Testis (tissue), 2 donors: ENCODE measurements around the gene CNTN5.

Experiments used
- POLR2A ChIP-seq: fragments of 450-650 bp; IDR thresholded peaks from one replicate; pipeline ENCODE4 v1.6.1; 2017; ENCODE audit warnings: antibody characterized with exemption, mild to moderate bottlenecking, moderate library complexity
- TF ChIP-seq, protein P1 (sequence below), 3 experiments: fragments of 450-650 bp in 2 of 3; fragments of 200-600 bp in 1 of 3; sonication (generic) in 1 of 3; IDR thresholded peaks; one replicate each; pipeline ENCODE4 v1.5.1; 2016 to 2019; ENCODE audit warnings: antibody characterized with exemption in 3 of 3, mild to moderate bottlenecking in 2 of 3, moderate library complexity in 1 of 3

DNA sequence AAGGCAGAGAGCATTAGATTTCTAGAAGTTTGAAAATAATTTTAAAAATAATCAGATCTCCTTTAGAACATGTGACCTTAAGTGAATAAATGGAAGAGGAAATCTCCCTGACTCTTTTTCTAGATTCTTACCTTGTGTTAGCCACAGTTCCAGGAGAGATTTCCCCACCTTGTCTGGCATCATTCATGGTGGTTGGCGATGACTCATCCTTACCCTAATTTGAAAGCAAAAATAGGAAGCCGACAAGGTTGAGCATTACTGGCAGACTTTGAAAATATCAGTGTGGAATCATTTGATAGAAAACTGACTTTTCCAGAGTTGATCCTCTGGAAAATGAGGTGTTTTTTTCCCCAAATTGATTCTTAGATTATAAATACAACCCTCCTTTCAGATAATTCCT, 48.1 kb downstream of the CNTN5 start:
- TF ChIP-seq, protein P1, sequence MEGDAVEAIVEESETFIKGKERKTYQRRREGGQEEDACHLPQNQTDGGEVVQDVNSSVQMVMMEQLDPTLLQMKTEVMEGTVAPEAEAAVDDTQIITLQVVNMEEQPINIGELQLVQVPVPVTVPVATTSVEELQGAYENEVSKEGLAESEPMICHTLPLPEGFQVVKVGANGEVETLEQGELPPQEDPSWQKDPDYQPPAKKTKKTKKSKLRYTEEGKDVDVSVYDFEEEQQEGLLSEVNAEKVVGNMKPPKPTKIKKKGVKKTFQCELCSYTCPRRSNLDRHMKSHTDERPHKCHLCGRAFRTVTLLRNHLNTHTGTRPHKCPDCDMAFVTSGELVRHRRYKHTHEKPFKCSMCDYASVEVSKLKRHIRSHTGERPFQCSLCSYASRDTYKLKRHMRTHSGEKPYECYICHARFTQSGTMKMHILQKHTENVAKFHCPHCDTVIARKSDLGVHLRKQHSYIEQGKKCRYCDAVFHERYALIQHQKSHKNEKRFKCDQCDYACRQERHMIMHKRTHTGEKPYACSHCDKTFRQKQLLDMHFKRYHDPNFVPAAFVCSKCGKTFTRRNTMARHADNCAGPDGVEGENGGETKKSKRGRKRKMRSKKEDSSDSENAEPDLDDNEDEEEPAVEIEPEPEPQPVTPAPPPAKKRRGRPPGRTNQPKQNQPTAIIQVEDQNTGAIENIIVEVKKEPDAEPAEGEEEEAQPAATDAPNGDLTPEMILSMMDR (IDR thresholded peaks at IDR 0.05) = no peak
- no peak for TF ChIP-seq POLR2A
